WTC11 (cell line): ENCODE data around the gene MRPL51. TPM values are rescaled to one million over a fixed set of nuclear protein-coding genes. Genes with fewer than 3 reads are reported as not detected.

Experiments used
- CREM ChIP-seq: sonication (generic); formaldehyde crosslinking; IDR thresholded peaks from 2 replicates; pipeline ENCODE4 v1.8.1; 2022; ENCODE audit warnings: mild to moderate bottlenecking, missing genetic modification reagents, moderate library complexity
- EMX1 ChIP-seq: fragments of 250-450 bp; sonication (Bioruptor Pico); IDR thresholded peaks from 2 replicates; pipeline ENCODE4 v1.8.0; 2021; ENCODE audit warnings: mild to moderate bottlenecking
- FOXK1 ChIP-seq: sonication (generic); formaldehyde crosslinking; IDR thresholded peaks from 2 replicates; pipeline ENCODE4 v1.8.0; 2022; ENCODE audit warnings: mild to moderate bottlenecking, moderate library complexity, missing genetic modification reagents
- HMGXB4 ChIP-seq: sonication (generic); formaldehyde crosslinking; IDR thresholded peaks from 2 replicates; pipeline ENCODE4 v1.8.1; 2023; ENCODE audit warnings: mild to moderate bottlenecking, moderate library complexity, missing genetic modification reagents
- JAZF1 ChIP-seq: fragments of 250-450 bp; sonication (Bioruptor Pico); IDR thresholded peaks from 2 replicates; pipeline ENCODE4 v1.9.0; 2021; ENCODE audit warnings: moderate library complexity, mild to moderate bottlenecking, inconsistent platforms
- NFYB ChIP-seq: sonication (generic); formaldehyde crosslinking; conservative IDR thresholded peaks from 2 replicates; pipeline ENCODE4 v1.8.0; 2022; ENCODE audit warnings: low read depth, missing genetic modification reagents
- NR1H2 ChIP-seq: sonication (generic); formaldehyde crosslinking; IDR thresholded peaks from 2 replicates; pipeline ENCODE4 v1.9.0; 2021; ENCODE audit warnings: mild to moderate bottlenecking, moderate library complexity, missing genetic modification reagents
- NR3C1 ChIP-seq: sonication (generic); formaldehyde crosslinking; conservative IDR thresholded peaks from 2 replicates; pipeline ENCODE4 v1.8.1; 2023; ENCODE audit warnings: low read depth, mild to moderate bottlenecking, missing genetic modification reagents
- OVOL2 ChIP-seq: fragments of 250-450 bp; sonication (Bioruptor Pico); IDR thresholded peaks from 2 replicates; pipeline ENCODE4 v1.9.0; 2021; ENCODE audit warnings: mild to moderate bottlenecking, borderline replicate concordance
- RELA ChIP-seq: sonication (generic); formaldehyde crosslinking; IDR thresholded peaks from 2 replicates; pipeline ENCODE4 v1.8.1; 2022; ENCODE audit warnings: missing genetic modification reagents, mild to moderate bottlenecking, borderline replicate concordance
- SOX15 ChIP-seq: fragments of 250-450 bp; sonication (Bioruptor Pico); IDR thresholded peaks from 2 replicates; pipeline ENCODE4 v1.9.0; 2021; ENCODE audit warnings: mild to moderate bottlenecking
- ZBTB21 ChIP-seq: sonication (generic); formaldehyde crosslinking; IDR thresholded peaks from 2 replicates; pipeline ENCODE4 v1.8.1; 2023; ENCODE audit warnings: mild to moderate bottlenecking, missing genetic modification reagents, borderline replicate concordance
- ZNF232 ChIP-seq: sonication (generic); formaldehyde crosslinking; IDR thresholded peaks from 2 replicates; pipeline ENCODE4 v1.8.0; 2022; ENCODE audit warnings: mild to moderate bottlenecking, missing genetic modification reagents
- ZNF671 ChIP-seq: fragments of 250-450 bp; sonication (Bioruptor Pico); IDR thresholded peaks from 2 replicates; pipeline ENCODE4 v1.8.0; 2021; ENCODE audit warnings: mild to moderate bottlenecking
- ZSCAN18 ChIP-seq: fragments of 250-450 bp; sonication (Bioruptor Pico); IDR thresholded peaks from 2 replicates; pipeline ENCODE4 v2.1.2; 2022; ENCODE audit warnings: mild to moderate bottlenecking, moderate library complexity
- total RNA-seq: library from RNA; stranded (reverse); gene quantifications from 3 replicates; pipeline ENCODE4 v1.2.3, GENCODE V29; 2021
- TF ChIP-seq, protein P1 (sequence below): sonication (generic); formaldehyde crosslinking; IDR thresholded peaks from 2 replicates; pipeline ENCODE4 v1.8.1; 2022; ENCODE audit warnings: mild to moderate bottlenecking, missing genetic modification reagents, moderate library complexity, borderline replicate concordance
- TF ChIP-seq, protein P2 (sequence below): fragments of 250-450 bp; sonication (Bioruptor Pico); IDR thresholded peaks from 2 replicates; pipeline ENCODE4 v1.9.0; 2021; ENCODE audit warnings: moderate library complexity, mild to moderate bottlenecking, inconsistent platforms, borderline replicate concordance
- TF ChIP-seq, protein P3 (sequence below): sonication (generic); formaldehyde crosslinking; IDR thresholded peaks from 2 replicates; pipeline ENCODE4 v1.8.1; 2023; ENCODE audit warnings: mild to moderate bottlenecking, missing genetic modification reagents, borderline replicate concordance

Gene MRPL51
- total RNA-seq, 1 experiment from 2014 or later: 290 TPM

GRCh38 chr12:6534945-6535696, 42.1 kb upstream of the MRPL51 start (continued):
- TF ChIP-seq ZSCAN18 (CRISPR knock-in tag) (no peak), SOX15 (CRISPR knock-in tag) (no peak), ZBTB21 (CRISPR knock-in tag) (no peak), ZNF671 (CRISPR knock-in tag) (no peak), JAZF1 (CRISPR knock-in tag) (no peak), HMGXB4 (peak; percentile 51), OVOL2 (CRISPR knock-in tag) (no peak), EMX1 (CRISPR knock-in tag) (peak; percentile 80; the same call in 1 of the 2 replicates), ZNF232 (CRISPR knock-in tag) (no peak; the same call in 1 of the 2 replicates), RELA (CRISPR knock-in tag) (no peak), CREM (CRISPR knock-in tag) (no peak), NR1H2 (no peak), NR3C1 (CRISPR knock-in tag) (no peak; the same call in 1 of the 2 replicates), FOXK1 (CRISPR knock-in tag) (no peak; the same call in none of the 2 replicates), NFYB (CRISPR knock-in tag) (no peak; the same call in 1 of the 2 replicates)
- TF ChIP-seq, protein P1, sequence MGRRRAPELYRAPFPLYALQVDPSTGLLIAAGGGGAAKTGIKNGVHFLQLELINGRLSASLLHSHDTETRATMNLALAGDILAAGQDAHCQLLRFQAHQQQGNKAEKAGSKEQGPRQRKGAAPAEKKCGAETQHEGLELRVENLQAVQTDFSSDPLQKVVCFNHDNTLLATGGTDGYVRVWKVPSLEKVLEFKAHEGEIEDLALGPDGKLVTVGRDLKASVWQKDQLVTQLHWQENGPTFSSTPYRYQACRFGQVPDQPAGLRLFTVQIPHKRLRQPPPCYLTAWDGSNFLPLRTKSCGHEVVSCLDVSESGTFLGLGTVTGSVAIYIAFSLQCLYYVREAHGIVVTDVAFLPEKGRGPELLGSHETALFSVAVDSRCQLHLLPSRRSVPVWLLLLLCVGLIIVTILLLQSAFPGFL (CRISPR knock-in tag): no peak
- TF ChIP-seq, protein P2, sequence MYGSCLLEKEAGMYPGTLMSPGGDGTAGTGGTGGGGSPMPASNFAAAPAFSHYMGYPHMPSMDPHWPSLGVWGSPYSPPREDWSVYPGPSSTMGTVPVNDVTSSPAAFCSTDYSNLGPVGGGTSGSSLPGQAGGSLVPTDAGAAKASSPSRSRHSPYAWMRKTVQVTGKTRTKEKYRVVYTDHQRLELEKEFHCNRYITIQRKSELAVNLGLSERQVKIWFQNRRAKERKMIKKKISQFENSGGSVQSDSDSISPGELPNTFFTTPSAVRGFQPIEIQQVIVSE (CRISPR knock-in tag): 0 out of 2 replicates have a peak, but pooled peaks have one; percentile 7
- TF ChIP-seq, protein P3, sequence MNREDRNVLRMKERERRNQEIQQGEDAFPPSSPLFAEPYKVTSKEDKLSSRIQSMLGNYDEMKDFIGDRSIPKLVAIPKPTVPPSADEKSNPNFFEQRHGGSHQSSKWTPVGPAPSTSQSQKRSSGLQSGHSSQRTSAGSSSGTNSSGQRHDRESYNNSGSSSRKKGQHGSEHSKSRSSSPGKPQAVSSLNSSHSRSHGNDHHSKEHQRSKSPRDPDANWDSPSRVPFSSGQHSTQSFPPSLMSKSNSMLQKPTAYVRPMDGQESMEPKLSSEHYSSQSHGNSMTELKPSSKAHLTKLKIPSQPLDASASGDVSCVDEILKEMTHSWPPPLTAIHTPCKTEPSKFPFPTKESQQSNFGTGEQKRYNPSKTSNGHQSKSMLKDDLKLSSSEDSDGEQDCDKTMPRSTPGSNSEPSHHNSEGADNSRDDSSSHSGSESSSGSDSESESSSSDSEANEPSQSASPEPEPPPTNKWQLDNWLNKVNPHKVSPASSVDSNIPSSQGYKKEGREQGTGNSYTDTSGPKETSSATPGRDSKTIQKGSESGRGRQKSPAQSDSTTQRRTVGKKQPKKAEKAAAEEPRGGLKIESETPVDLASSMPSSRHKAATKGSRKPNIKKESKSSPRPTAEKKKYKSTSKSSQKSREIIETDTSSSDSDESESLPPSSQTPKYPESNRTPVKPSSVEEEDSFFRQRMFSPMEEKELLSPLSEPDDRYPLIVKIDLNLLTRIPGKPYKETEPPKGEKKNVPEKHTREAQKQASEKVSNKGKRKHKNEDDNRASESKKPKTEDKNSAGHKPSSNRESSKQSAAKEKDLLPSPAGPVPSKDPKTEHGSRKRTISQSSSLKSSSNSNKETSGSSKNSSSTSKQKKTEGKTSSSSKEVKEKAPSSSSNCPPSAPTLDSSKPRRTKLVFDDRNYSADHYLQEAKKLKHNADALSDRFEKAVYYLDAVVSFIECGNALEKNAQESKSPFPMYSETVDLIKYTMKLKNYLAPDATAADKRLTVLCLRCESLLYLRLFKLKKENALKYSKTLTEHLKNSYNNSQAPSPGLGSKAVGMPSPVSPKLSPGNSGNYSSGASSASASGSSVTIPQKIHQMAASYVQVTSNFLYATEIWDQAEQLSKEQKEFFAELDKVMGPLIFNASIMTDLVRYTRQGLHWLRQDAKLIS (CRISPR knock-in tag): no peak; the same call in 1 of the 2 replicates
